SK-N-SH (cell line): ENCODE measurements around the gene SPATA13. TPM values are rescaled to one million over a fixed set of nuclear protein-coding genes. Genes with fewer than 3 reads are reported as not detected.

Experiments
- CTCF ChIA-PET: fragments of 300-600, 350-600 bp; formaldehyde crosslinking; extraction: SDS; loops from one replicate; lab custom pipeline; 2021; lab: Yijun Ruan, JAX
- POLR2A ChIA-PET: fragments of 350-600 bp; sonication (Branson Sonifier 250); formaldehyde crosslinking; extraction: SDS; loops from one replicate; lab custom pipeline; 2020; ENCODE audit warnings: antibody characterized with exemption, inconsistent platforms; lab: Yijun Ruan, JAX
- DNase-seq: peaks from one replicate; pipeline ENCODE4 v3.0.0; 2012
- H2AFZ ChIP-seq: fragments of 200-600 bp; sonication (generic); 2 replicates; pipeline ENCODE4 v1.8.1; 2016; ENCODE audit warnings: antibody characterized with exemption, mild to moderate bottlenecking, low read depth
- H3F3A ChIP-seq: fragments of 200-600 bp; sonication (generic); replicated peaks from 2 replicates; pipeline ENCODE3; 2016; ENCODE audit warnings: antibody characterized with exemption, mild to moderate bottlenecking; ENCODE audit not compliant: insufficient read depth
- H3K27ac ChIP-seq, 2 experiments: fragments of 200-500 bp in 1 of 2; fragments of 200-600 bp in 1 of 2; sonication (Bioruptor generic) in 1 of 2; sonication (generic), shearing (Covaris generic) in 1 of 2; 2 replicates each; pipeline versions ENCODE4 v1.5.1 to v1.6.1; 2014 to 2016; ENCODE audit warnings: low read depth in 2 of 2, inconsistent platforms in 1 of 2, low read length in 1 of 2, mild to moderate bottlenecking in 1 of 2, mixed read lengths in 1 of 2
- H3K27me3 ChIP-seq: fragments of 200-600 bp; sonication (generic), shearing (Covaris generic); 2 replicates; pipeline ENCODE4 v1.6.1; 2016; ENCODE audit warnings: mixed run types; ENCODE audit not compliant: insufficient read depth
- H3K36me3 ChIP-seq, 2 experiments: fragments of 200-500 bp in 1 of 2; fragments of 200-600 bp in 1 of 2; sonication (Bioruptor generic) in 1 of 2; sonication (generic) in 1 of 2; replicated peaks in 1 of 2; 2 replicates each; pipeline versions ENCODE3 to v1.5.1; 2014 to 2016; ENCODE audit warnings: low read length in 1 of 2, mild to moderate bottlenecking in 1 of 2; ENCODE audit not compliant: insufficient read depth in 2 of 2, control insufficient read depth in 1 of 2
- H3K4me1 ChIP-seq, 2 experiments: fragments of 200-500 bp in 1 of 2; fragments of 200-600 bp in 1 of 2; sonication (Bioruptor generic) in 1 of 2; sonication (generic), shearing (Covaris generic) in 1 of 2; 2 replicates each; pipeline versions ENCODE4 v1.5.1 to v1.6.1; 2014 to 2016; ENCODE audit warnings: low read depth in 1 of 2, low read length in 1 of 2, mixed run types in 1 of 2; ENCODE audit not compliant: insufficient read depth in 2 of 2, control insufficient read depth in 1 of 2
- H3K4me2 ChIP-seq: fragments of 200-600 bp; sonication (generic), shearing (Covaris generic); 2 replicates; pipeline ENCODE4 v1.6.1; 2017; ENCODE audit warnings: mixed run types
- H3K4me3 ChIP-seq, 2 experiments: fragments of 200-500 bp in 1 of 2; fragments of 200-600 bp in 1 of 2; sonication (Bioruptor generic) in 1 of 2; sonication (generic), shearing (Covaris generic) in 1 of 2; 2 replicates each; pipeline versions ENCODE4 v1.5.1 to v1.8.1; 2014 to 2016; ENCODE audit warnings: low read depth in 2 of 2, inconsistent platforms in 1 of 2, low read length in 1 of 2, mild to moderate bottlenecking in 1 of 2, mixed read lengths in 1 of 2, moderate library complexity in 1 of 2
- H3K79me2 ChIP-seq: fragments of 200-600 bp; sonication (generic); 2 replicates; pipeline ENCODE4 v1.8.1; 2017; ENCODE audit warnings: mild to moderate bottlenecking; ENCODE audit not compliant: insufficient read depth
- H3K9ac ChIP-seq: fragments of 200-600 bp; sonication (generic); 2 replicates; pipeline ENCODE4 v1.6.1; 2017; ENCODE audit warnings: mixed run types
- H3K9me2 ChIP-seq: fragments of 200-600 bp; sonication (generic); 2 replicates; pipeline ENCODE4 v1.6.1; 2017; ENCODE audit warnings: mixed run types
- H3K9me3 ChIP-seq: fragments of 200-600 bp; sonication (generic); 2 replicates; pipeline ENCODE4 v1.6.1; 2017; ENCODE audit warnings: mixed run types, mild to moderate bottlenecking, moderate library complexity
- H4K20me1 ChIP-seq: fragments of 200-600 bp; sonication (generic); 2 replicates; pipeline ENCODE4 v1.6.1; 2017; ENCODE audit warnings: mild to moderate bottlenecking, mixed run types; ENCODE audit not compliant: insufficient read depth
- CTCF ChIP-seq: fragments of 200-600 bp; sonication (generic); IDR thresholded peaks from 2 replicates; pipeline ENCODE4 v1.6.1; 2017; ENCODE audit warnings: antibody characterized with exemption, mild to moderate bottlenecking, moderate library complexity
- EP300 ChIP-seq, 2 experiments: IDR thresholded peaks; 2 replicates each; pipeline versions ENCODE4 v1.4.0 to v1.6.1; 2012; ENCODE audit warnings: borderline replicate concordance in 1 of 2, low read depth in 1 of 2, low read length in 1 of 2
- EZH2phosphoT487 ChIP-seq: fragments of 200-600 bp; sonication (generic); IDR thresholded peaks from 2 replicates; pipeline ENCODE4 v1.6.1; 2017; ENCODE audit warnings: low read depth, mixed run types, mild to moderate bottlenecking, antibody characterized with exemption, moderate library complexity, borderline replicate concordance
- FOSL2 ChIP-seq: IDR thresholded peaks from 2 replicates; pipeline ENCODE4 v1.4.0; 2012; ENCODE audit warnings: low read depth, mild to moderate bottlenecking, moderate library complexity, borderline replicate concordance
- FOXJ3 ChIP-seq: sonication (generic); formaldehyde crosslinking; IDR thresholded peaks from 2 replicates; pipeline ENCODE4 v1.5.1; 2020; ENCODE audit warnings: mild to moderate bottlenecking, missing genetic modification reagents
- FOXM1 ChIP-seq: IDR thresholded peaks from 2 replicates; pipeline ENCODE4 v1.4.0; 2012; ENCODE audit warnings: low read depth, mild to moderate bottlenecking
- GABPA ChIP-seq: IDR thresholded peaks from 2 replicates; pipeline ENCODE4 v1.4.0; 2012; ENCODE audit warnings: low read depth, mild to moderate bottlenecking
- JUND ChIP-seq: IDR thresholded peaks from 2 replicates; pipeline ENCODE4 v1.4.0; 2012
- MXI1 ChIP-seq: IDR thresholded peaks from 2 replicates; pipeline ENCODE4 v1.6.1; 2012; ENCODE audit warnings: mild to moderate bottlenecking, low read depth, low read length, improper control_type of control experiment
- NFIC ChIP-seq: IDR thresholded peaks from 2 replicates; pipeline ENCODE4 v1.4.0; 2012; ENCODE audit warnings: borderline replicate concordance
- POLR2AphosphoS5 ChIP-seq: IDR thresholded peaks from 2 replicates; pipeline ENCODE4 v1.6.1; 2012; ENCODE audit warnings: low read depth, low read length
- RAD21 ChIP-seq: IDR thresholded peaks from 2 replicates; pipeline ENCODE4 v1.6.1; 2012; ENCODE audit warnings: mild to moderate bottlenecking, low read length
- RCOR1 ChIP-seq: fragments of 150-350 bp; IDR thresholded peaks from 2 replicates; pipeline ENCODE4 v1.6.1; 2017; ENCODE audit warnings: antibody characterized with exemption, low read length
- RXRA ChIP-seq: IDR thresholded peaks from 2 replicates; pipeline ENCODE4 v1.4.0; 2012; ENCODE audit warnings: low read depth, mild to moderate bottlenecking, borderline replicate concordance
- SMC3 ChIP-seq: IDR thresholded peaks from 2 replicates; pipeline ENCODE4 v1.6.1; 2012; ENCODE audit warnings: low read depth, low read length, improper control_type of control experiment
- TCF12 ChIP-seq: IDR thresholded peaks from 2 replicates; pipeline ENCODE4 v1.4.0; 2012
- USF2 ChIP-seq: fragments of 150-350 bp; IDR thresholded peaks from 2 replicates; pipeline ENCODE4 v1.6.1; 2017; ENCODE audit warnings: antibody characterized with exemption, low read length, low read depth, borderline replicate concordance
- ZBTB33 ChIP-seq: IDR thresholded peaks from 2 replicates; pipeline ENCODE4 v1.4.0; 2012; ENCODE audit warnings: low read depth, borderline replicate concordance
- WGBS: methylation state at CpG from one replicate; pipeline ENCODE4 v1.1.6; 2017; ENCODE audit warnings: low lambda C conversion rate; 5-methylcytosine and 5-hydroxymethylcytosine counted together
- polyA plus RNA-seq, 3 experiments: library from polyadenylated mRNA; depleted of rRNA; stranded (reverse); fragments of >200 nt; gene quantifications; 2 replicates each; pipeline ENCODE4 v1.2.3, GENCODE V29; 2012

The SPATA13 gene
- polyA plus RNA-seq, 1 of the 3 experiments (the other 2 are of a cell fraction): 4.3 TPM

GRCh38 chr13:24261566-24261965 lies 101.0 kb downstream of the SPATA13 start:
- 90% methylated on average over 3 of the region's 3 CpGs for WGBS
- no peaks in the 10 kb centered on the region; a peak in 1 of 4 replicates for H3K4me1 ChIP-seq
- H3K9ac ChIP-seq: no peak overlapping the region
- no peaks in the 10 kb centered on the region for H3K9me3 ChIP-seq
- H3K79me2 ChIP-seq: no peaks in the 10 kb centered on the region
- ChIA-PET CTCF (interaction anchor here (1.2 to 1.5 kb wide), 2 partner anchors 33 to 42 kb away, joined by 3 to 5 read pairs; no protein-coding TSS in a partner anchor), POLR2A (no interaction called here)
- no peaks in the 10 kb centered on the region for H3K9me2 ChIP-seq
- H3K4me3 ChIP-seq: no peak overlapping the region
- H3K36me3 ChIP-seq: no peaks in the 10 kb centered on the region
- no peak overlapping the region for H2AFZ ChIP-seq
- DNase-seq: no peak
- H4K20me1 ChIP-seq: no peaks in the 10 kb centered on the region
- H3F3A ChIP-seq: no peaks in the 10 kb centered on the region
- no peaks in the 10 kb centered on the region for H3K27me3 ChIP-seq
- no peak overlapping the region for H3K4me2 ChIP-seq
- no peak for TF ChIP-seq ZBTB33
- no peak for TF ChIP-seq NFIC
- TF ChIP-seq TCF12: no peak
- TF ChIP-seq RCOR1: no peak
- no peak for TF ChIP-seq EP300 (IDR thresholded peaks at IDR 0.05; ENCODE audit: borderline replicate concordance in 1 of 2, low read depth in 1 of 2, low read length in 1 of 2)
- TF ChIP-seq RAD21: no peak
- TF ChIP-seq JUND: no peak
- TF ChIP-seq USF2: no peak
- no peak for TF ChIP-seq CTCF
- TF ChIP-seq FOXJ3: no peak
- TF ChIP-seq EZH2phosphoT487: no peak
- TF ChIP-seq GABPA: no peak
- TF ChIP-seq FOSL2: no peak
- TF ChIP-seq POLR2AphosphoS5: no peak
- no peak for TF ChIP-seq FOXM1
- no peak for TF ChIP-seq MXI1
- no peak for TF ChIP-seq SMC3
- no peak for TF ChIP-seq RXRA
- H3K27ac ChIP-seq: no peak overlapping the region
